DMS 273 treated with DMSO at 0.1 percent for 48 hours (cell line): Measurements from ENCODE around the gene HRG.
"Not testable (repeated sequence)": the region's sequence is repeated elsewhere in the genome, so short reads cannot be mapped to it uniquely, and the experiment has no call there.

ENCODE experiments used
- DNase-seq: peaks from one replicate; lab custom pipeline; 2025; lab: John Stamatoyannopoulos, UW

Gene HRG

GRCh38 chr3:186665625-186666188, at the start of gene HRG:
HRG (plus strand) TSS chr3:186666014; CDS start chr3:186666032, 18 bp downstream.
- no peak for DNase-seq

DNA sequence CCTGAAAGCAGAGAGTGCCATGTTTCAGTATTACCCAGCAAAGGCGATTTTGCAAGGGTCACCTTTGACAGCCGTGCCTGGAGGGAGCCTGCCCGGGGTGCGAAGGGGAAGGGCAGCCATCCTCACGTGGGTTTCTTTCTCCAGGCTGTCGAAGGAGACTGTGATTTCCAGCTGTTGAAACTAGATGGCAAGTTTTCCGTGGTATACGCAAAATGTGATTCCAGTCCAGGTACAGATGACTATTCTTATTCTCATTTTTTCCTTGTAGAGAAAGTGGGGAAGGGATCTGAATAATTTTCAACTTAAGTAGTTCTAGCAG, 49.6 kb upstream of the HRG start:
- no peak for DNase-seq

DNA sequence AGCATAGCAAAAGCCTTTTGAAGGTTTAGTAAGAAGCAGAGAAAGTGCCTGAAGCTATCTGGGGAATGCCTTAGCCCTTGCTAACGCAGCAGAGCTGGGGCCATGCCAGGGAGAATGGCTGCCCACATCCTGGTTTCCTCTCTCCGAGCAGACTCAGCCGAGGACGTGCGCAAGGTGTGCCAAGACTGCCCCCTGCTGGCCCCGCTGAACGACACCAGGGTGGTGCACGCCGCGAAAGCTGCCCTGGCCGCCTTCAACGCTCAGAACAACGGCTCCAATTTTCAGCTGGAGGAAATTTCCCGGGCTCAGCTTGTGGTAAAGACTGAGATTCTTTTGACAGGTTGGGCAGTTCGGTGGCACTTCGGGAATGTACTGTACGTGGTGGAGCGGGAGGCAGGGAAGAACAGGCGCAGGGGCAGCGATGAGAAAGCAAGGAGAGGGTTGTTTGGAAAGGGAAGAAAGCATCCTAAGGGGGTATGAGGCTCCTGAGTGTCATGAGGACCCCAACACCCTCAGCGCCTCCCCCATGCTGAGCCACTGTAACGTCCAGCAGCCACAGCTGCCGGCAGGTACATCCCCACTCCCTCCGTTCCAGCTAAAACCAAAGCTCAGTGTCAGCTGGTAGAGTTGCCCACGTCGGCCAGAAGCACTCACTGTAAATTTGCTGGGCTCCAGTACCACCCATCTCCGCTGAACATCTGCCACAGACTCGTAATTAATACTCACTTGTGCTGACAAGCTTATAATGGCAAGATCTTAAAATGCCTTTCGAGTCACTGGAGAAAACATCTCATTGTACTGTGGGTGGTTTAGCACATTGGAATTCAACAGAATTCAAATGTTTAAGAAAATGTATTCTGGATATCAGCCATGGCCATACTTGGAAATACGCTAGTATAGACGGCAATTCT, 48.5 kb upstream of the HRG start:
- peak; percentile 72 for DNase-seq

DNA sequence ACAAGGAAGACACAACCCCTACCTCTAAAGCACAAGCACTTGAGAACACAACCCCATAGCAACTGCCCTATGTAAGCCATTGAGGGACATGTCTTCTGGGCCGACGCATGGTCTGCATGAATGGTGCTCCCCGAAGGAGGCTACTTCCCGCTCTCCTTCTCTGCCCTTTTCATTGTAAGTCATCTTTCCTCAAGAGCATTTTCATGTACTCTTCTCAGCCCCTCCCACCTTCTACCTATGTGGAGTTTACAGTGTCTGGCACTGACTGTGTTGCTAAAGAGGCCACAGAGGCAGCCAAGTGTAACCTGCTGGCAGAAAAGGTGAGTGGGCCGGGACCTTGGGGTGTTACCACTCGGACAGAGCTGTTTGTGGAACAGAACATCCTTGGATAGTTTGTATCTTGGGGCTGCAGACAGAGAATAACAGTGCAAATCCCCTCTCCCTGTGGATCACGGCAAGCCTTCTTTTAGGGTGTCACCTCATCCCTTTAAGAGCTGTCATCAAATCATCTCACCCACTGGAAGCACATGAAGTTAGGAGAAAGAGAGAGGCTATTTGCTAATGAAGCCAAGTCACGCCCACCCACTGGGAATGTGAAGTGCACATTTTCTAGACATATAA, 47.4 kb upstream of the HRG start:
- DNase-seq = no peak

- no peak for DNase-seq
These were observed 46.0 kb upstream of the HRG start for GRCh38 chr3:186619787-186620212.

- DNase-seq = no peak
These were observed 45.4 kb upstream of the HRG start for GRCh38 chr3:186620213-186621092.

GRCh38 chr3:186621894-186622650, 43.7 kb upstream of the HRG start:
- DNase-seq = no peak

GRCh38 chr3:186622651-186623310, 43.0 kb upstream of the HRG start:
- no peak for DNase-seq

GRCh38 chr3:186624598-186624997, 41.2 kb upstream of the HRG start:
- no peak for DNase-seq

- no peak for DNase-seq
These were observed 40.2 kb upstream of the HRG start for GRCh38 chr3:186625600-186626042.

- DNase-seq = no peak
These were observed 39.5 kb upstream of the HRG start for GRCh38 chr3:186626254-186626847.

DNA sequence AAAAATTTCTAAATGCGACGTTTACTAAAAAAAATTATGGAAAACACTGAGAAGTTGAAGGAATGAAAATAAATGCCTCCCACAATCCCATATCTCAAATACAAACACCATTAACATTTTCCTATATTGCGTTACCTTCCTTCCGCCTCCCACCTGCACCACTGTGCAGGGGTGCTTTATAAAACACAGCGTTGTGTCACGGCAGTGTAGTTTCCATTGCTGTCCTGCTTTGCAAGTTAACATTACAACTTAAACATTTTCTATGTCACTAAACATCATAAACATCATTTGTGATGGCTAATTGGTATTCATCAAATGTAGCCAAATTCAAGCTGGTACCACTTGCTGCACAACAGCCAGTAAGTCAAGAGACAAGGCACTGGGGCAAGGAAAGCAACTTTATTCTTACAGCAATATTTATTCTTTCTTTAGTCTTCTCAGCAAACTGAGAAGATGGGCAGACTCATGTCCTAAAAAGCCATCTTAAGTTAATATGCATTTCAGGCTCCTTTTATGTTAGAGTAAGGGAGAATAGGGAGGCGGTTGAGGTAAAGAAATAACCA, 37.9 kb upstream of the HRG start:
- DNase-seq = no peak

- no peak for DNase-seq
These were observed 37.1 kb upstream of the HRG start for GRCh38 chr3:186628756-186629155.

- no peak for DNase-seq
These were observed 34.7 kb upstream of the HRG start for GRCh38 chr3:186630950-186631641.

- DNase-seq = no peak
These were observed 32.3 kb upstream of the HRG start for GRCh38 chr3:186633481-186633880.

GRCh38 chr3:186634207-186634606, 31.6 kb upstream of the HRG start:
- DNase-seq = not testable (repeated sequence)

GRCh38 chr3:186635532-186635931, 30.3 kb upstream of the HRG start:
- no peak for DNase-seq

DNA sequence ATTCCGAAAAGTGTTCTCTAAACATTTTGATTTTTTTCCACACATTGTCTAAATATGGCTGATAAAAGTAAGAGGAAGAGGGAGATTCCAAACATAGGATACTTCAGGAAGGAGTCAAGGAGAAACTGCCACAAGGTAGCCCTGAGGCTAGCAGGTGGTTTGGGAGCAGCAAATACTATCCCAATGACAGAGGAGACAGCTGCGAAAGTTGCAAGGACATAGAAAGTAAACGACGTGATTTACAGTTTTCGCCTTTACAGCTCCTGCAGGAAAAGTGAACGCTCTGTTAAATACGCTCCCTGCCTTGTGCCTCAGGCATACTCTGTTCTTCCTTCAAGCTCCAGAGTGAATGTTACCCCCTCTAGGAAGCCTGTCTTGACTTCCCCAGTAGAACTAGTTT, 29.3 kb upstream of the HRG start:
- DNase-seq = no peak

- no peak for DNase-seq
These were observed 28.1 kb upstream of the HRG start for GRCh38 chr3:186637686-186638085.
